Loucy (cell line): ENCODE measurements around the gene MST1.

Experiments used
- H2AFZ ChIP-seq: fragments of 200-600 bp; sonication (generic); 2 replicates; pipeline ENCODE4 v1.6.0; 2016; ENCODE audit warnings: antibody characterized with exemption, mild to moderate bottlenecking, low read length, moderate library complexity
- H3F3A ChIP-seq: fragments of 200-600 bp; 2 replicates; pipeline ENCODE4 v1.6.0; 2016; ENCODE audit warnings: antibody characterized with exemption, low read depth, mild to moderate bottlenecking
- H3K27me3 ChIP-seq: fragments of 200-600 bp; sonication (generic); 2 replicates; pipeline ENCODE4 v1.6.1; 2014; ENCODE audit warnings: low read length, mild to moderate bottlenecking; ENCODE audit not compliant: insufficient read depth, poor library complexity, severe bottlenecking
- H3K36me3 ChIP-seq: fragments of 200-600 bp; sonication (generic); 2 replicates; pipeline ENCODE4 v1.6.1; 2016; ENCODE audit warnings: low read length; ENCODE audit not compliant: insufficient read depth
- H3K4me1 ChIP-seq: fragments of 200-600 bp; sonication (generic); 2 replicates; pipeline ENCODE4 v1.5.1; 2014; ENCODE audit warnings: low read length, mild to moderate bottlenecking; ENCODE audit not compliant: insufficient read depth, poor library complexity, severe bottlenecking
- H3K4me2 ChIP-seq: fragments of 200-600 bp; sonication (generic); 2 replicates; pipeline ENCODE4 v1.6.0; 2014; ENCODE audit warnings: antibody characterized with exemption, low read length, low read depth, mild to moderate bottlenecking; ENCODE audit not compliant: poor library complexity, severe bottlenecking
- H3K4me3 ChIP-seq: fragments of 200-600 bp; sonication (generic); 2 replicates; pipeline ENCODE4 v1.5.1; 2014; ENCODE audit warnings: low read length, mild to moderate bottlenecking, mixed read lengths; ENCODE audit not compliant: poor library complexity, severe bottlenecking
- H3K79me2 ChIP-seq: fragments of 200-600 bp; sonication (generic); 2 replicates; pipeline ENCODE4 v1.6.1; 2014; ENCODE audit warnings: low read length; ENCODE audit not compliant: insufficient read depth
- H3K9ac ChIP-seq: fragments of 200-600 bp; sonication (generic); 2 replicates; pipeline ENCODE4 v1.6.0; 2014; ENCODE audit warnings: mild to moderate bottlenecking, low read depth, low read length, moderate library complexity; ENCODE audit not compliant: poor library complexity, severe bottlenecking
- H3K9me2 ChIP-seq: fragments of 200-600 bp; sonication (generic); replicated peaks from 2 replicates; pipeline ENCODE4 v1.6.1; 2016; ENCODE audit warnings: low read depth, low read length, mixed read lengths
- H3K9me3 ChIP-seq: fragments of 200-600 bp; sonication (generic); 2 replicates; pipeline ENCODE4 v1.6.1; 2014; ENCODE audit warnings: mild to moderate bottlenecking, antibody characterized with exemption, low read length, low read depth; ENCODE audit not compliant: insufficient read depth
- H4K20me1 ChIP-seq: fragments of 200-600 bp; sonication (generic); 2 replicates; pipeline ENCODE4 v1.6.0; 2014; ENCODE audit warnings: antibody characterized with exemption, low read length, mild to moderate bottlenecking; ENCODE audit not compliant: insufficient read depth, poor library complexity, severe bottlenecking
- EZH2phosphoT487 ChIP-seq: fragments of 200-600 bp; IDR thresholded peaks from 2 replicates; pipeline ENCODE4 v1.6.1; 2018; ENCODE audit warnings: antibody characterized with exemption, mild to moderate bottlenecking, moderate library complexity, borderline replicate concordance
- TF ChIP-seq, protein P1 (sequence below): fragments of 200-600 bp; sonication (generic); conservative IDR thresholded peaks from 2 replicates; pipeline ENCODE4 v1.5.1; 2014; ENCODE audit warnings: mild to moderate bottlenecking, antibody characterized with exemption, low read length

Gene MST1

DNA sequence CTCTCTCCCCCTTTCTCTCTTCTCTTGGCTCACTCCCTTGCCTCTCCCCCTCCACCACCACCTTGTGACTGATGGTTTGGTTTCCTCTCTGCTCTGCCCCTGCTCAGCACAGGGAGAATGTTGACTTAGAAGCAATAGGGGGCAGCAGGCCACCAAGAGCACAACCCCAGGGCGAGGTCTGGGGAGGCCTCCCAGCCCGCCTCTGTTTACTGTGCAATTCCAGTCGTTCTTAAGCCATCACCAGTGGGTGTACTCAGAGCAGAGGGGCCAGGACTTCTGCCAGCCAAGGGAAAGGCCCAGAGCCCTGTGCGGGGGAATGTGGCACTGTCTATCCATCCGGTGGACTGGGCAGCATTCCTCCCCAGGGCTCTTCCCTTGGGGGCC is 20.9 kb downstream of the MST1 start:
- Histone ChIP-seq H2AFZ (no peak overlapping the region), H3K4me1 (peaks cover 15% of the 10 kb centered on the region), H3K36me3 (no peaks in the 10 kb centered on the region), H3K9me3 (no peaks in the 10 kb centered on the region), H3K9me2 (no peaks in the 10 kb centered on the region), H3K4me2 (no peak overlapping the region), H3F3A (0 out of 2 replicates have a peak, but pooled peaks cover 2% of the 10 kb centered on the region), H3K9ac (no peak overlapping the region), H3K4me3 (no peak overlapping the region), H4K20me1 (no peaks in the 10 kb centered on the region), H3K79me2 (peaks cover 12% of the 10 kb centered on the region; the same call in 1 of the 2 replicates), H3K27me3 (no peaks in the 10 kb centered on the region)
- TF ChIP-seq EZH2phosphoT487, result no peak
- TF ChIP-seq, protein P1, sequence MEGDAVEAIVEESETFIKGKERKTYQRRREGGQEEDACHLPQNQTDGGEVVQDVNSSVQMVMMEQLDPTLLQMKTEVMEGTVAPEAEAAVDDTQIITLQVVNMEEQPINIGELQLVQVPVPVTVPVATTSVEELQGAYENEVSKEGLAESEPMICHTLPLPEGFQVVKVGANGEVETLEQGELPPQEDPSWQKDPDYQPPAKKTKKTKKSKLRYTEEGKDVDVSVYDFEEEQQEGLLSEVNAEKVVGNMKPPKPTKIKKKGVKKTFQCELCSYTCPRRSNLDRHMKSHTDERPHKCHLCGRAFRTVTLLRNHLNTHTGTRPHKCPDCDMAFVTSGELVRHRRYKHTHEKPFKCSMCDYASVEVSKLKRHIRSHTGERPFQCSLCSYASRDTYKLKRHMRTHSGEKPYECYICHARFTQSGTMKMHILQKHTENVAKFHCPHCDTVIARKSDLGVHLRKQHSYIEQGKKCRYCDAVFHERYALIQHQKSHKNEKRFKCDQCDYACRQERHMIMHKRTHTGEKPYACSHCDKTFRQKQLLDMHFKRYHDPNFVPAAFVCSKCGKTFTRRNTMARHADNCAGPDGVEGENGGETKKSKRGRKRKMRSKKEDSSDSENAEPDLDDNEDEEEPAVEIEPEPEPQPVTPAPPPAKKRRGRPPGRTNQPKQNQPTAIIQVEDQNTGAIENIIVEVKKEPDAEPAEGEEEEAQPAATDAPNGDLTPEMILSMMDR, result peak; percentile 46

DNA sequence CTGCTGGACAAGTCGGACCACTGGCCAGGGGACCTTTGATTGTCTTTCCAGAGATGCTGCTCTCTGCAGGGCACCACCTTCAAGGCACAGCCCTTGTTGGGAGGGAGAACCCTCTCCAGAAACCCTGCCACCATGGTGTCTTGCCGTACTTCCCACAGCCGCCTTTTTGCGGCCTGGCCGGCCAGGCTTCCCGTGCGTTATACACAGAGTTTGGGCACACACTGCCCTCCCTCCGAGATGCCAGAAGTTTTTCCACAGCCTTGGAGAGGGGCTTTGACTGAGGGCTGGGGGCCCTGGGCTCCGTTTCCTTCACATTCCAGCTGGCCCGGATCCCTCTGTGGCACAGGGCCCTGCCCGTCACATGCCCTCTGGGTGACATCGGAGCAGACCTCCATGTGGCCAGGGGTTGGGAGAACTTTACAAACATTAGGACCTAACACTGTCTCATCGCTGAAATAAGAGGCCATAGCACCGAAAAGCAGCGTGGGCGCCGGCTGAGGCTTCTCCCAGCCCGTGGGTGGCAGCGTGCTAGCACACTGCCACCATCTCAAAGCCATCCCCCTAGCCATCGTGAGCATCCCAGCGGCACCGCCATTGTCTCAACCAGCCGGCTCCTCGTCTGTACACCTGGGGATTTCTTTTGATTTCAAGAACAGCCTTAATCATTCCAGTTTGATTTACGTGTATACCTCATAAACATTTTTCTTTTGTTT is 21.4 kb downstream of the MST1 start:
- no peak overlapping the region for H3K4me2 ChIP-seq

DNA sequence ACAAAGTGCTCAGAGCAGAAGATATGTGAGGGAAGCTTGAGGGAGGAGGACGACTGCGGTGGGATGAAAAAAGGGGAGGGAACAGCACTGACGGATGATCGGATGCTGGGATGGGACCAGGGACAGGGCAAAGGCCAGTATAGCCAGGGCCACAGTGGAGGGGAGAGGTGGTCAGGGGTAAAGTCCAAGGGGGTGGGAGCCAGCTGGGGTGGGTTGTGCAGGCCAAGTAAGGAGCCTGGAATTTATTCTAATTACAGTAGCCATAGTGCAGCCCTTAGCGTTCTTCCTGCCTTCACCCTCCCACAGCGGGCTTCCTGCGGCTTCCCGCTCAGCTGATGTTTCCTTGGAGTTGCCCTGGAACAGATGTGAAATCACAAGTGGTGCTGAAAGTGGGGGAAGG is 22.7 kb downstream of the MST1 start:
- Histone ChIP-seq H3K9me3 (no peaks in the 10 kb centered on the region), H3K9me2 (no peaks in the 10 kb centered on the region), H2AFZ (no peak overlapping the region), H3K79me2 (no peaks in the 10 kb centered on the region), H3F3A (no peaks in the 10 kb centered on the region), H3K27me3 (no peaks in the 10 kb centered on the region), H3K4me2 (no peak overlapping the region), H3K9ac (no peak overlapping the region), H3K4me3 (no peak overlapping the region), H3K36me3 (no peaks in the 10 kb centered on the region), H4K20me1 (no peaks in the 10 kb centered on the region), H3K4me1 (peaks cover 12% of the 10 kb centered on the region)
- TF ChIP-seq, protein P1, result no peak
- TF ChIP-seq EZH2phosphoT487, result no peak

More for the DNA sequence above, 21.4 kb downstream of the MST1 start:
- H3K9me3 ChIP-seq, result no peaks in the 10 kb centered on the region
- no peaks in the 10 kb centered on the region for H3K9me2 ChIP-seq
- H3K36me3 ChIP-seq, result no peaks in the 10 kb centered on the region
- H2AFZ ChIP-seq, result no peak overlapping the region
- no peaks in the 10 kb centered on the region for H3K27me3 ChIP-seq
- no peak overlapping the region for H3K9ac ChIP-seq
- TF ChIP-seq, protein P1, result no peak
- no peak for TF ChIP-seq EZH2phosphoT487
- H3F3A ChIP-seq, result 0 out of 2 replicates have a peak, but pooled peaks cover 2% of the 10 kb centered on the region
- peaks cover 12% of the 10 kb centered on the region for H3K4me1 ChIP-seq
- peaks cover 8% of the 10 kb centered on the region; the same call in 1 of the 2 replicates for H3K79me2 ChIP-seq
- H3K4me3 ChIP-seq, result no peak overlapping the region
- H4K20me1 ChIP-seq, result no peaks in the 10 kb centered on the region
